GM21576 (cell line): Measurements from ENCODE around the gene DMRTA2.

Experiments
- ATAC-seq: cut with Tn5 transposase; IDR thresholded peaks from one replicate; pipeline ENCODE4 v1.9.1; 2021; ENCODE audit warnings: mild to moderate bottlenecking, moderate library complexity; ENCODE audit not compliant: unreplicated experiment

Gene DMRTA2

GRCh38 chr1:50422946-50423669, at the start of gene DMRTA2:
TSS of gene DMRTA2 (minus strand) at chr1:50423443. CDS start at chr1:50421536, 1,907 bp downstream.
- ATAC-seq: no peak

- ATAC-seq: no peak
These were observed 48.7 kb upstream of the DMRTA2 start for GRCh38 chr1:50471967-50472366.

- ATAC-seq: no peak
These were observed 39.7 kb upstream of the DMRTA2 start for GRCh38 chr1:50462964-50463363.

- ATAC-seq: no peak
These were observed 35.3 kb upstream of the DMRTA2 start for GRCh38 chr1:50458507-50458906.

- no peak for ATAC-seq
These were observed 31.7 kb upstream of the DMRTA2 start for GRCh38 chr1:50454911-50455310.

GRCh38 chr1:50453266-50453665, 30.0 kb upstream of the DMRTA2 start:
- no peak for ATAC-seq

- ATAC-seq: no peak
These were observed 29.5 kb upstream of the DMRTA2 start for GRCh38 chr1:50452700-50453099.

GRCh38 chr1:50450861-50451653, 27.8 kb upstream of the DMRTA2 start:
- ATAC-seq: no peak

- ATAC-seq: no peak
These were observed 24.7 kb upstream of the DMRTA2 start for GRCh38 chr1:50447961-50448360.

- no peak for ATAC-seq
These were observed 17.9 kb upstream of the DMRTA2 start for GRCh38 chr1:50441183-50441582.

GRCh38 chr1:50438945-50439344, 15.7 kb upstream of the DMRTA2 start:
- ATAC-seq: no peak

- ATAC-seq: no peak
These were observed 13.2 kb upstream of the DMRTA2 start for GRCh38 chr1:50436489-50436888.

- ATAC-seq: no peak
These were observed 6.8 kb upstream of the DMRTA2 start for GRCh38 chr1:50430010-50430405.

GRCh38 chr1:50427818-50428779, 4.9 kb upstream of the DMRTA2 start:
- ATAC-seq: no peak

- ATAC-seq: no peak
These were observed 4.0 kb upstream of the DMRTA2 start for GRCh38 chr1:50427086-50427817.

- no peak for ATAC-seq
These were observed 3.5 kb upstream of the DMRTA2 start for GRCh38 chr1:50426702-50427085.

- no peak for ATAC-seq
These were observed 3.0 kb upstream of the DMRTA2 start for GRCh38 chr1:50426108-50426700.

- ATAC-seq: no peak
These were observed 2.3 kb upstream of the DMRTA2 start for GRCh38 chr1:50425376-50426107.

- ATAC-seq: no peak
These were observed 1.7 kb upstream of the DMRTA2 start for GRCh38 chr1:50424884-50425375.
